Muscle layer of colon (tissue), 2 donors: ENCODE results near the gene LPP.

Experiments used
- H3K27ac ChIP-seq: one replicate; pipeline ENCODE4 v1.7.0; 2013; ENCODE audit warnings: low read depth, mild to moderate bottlenecking, low read length, moderate library complexity
- H3K27me3 ChIP-seq, 2 donors: one replicate each; pipeline ENCODE4 v1.7.0; 2013; ENCODE audit warnings: low read length in 2 of 2, mild to moderate bottlenecking in 2 of 2; ENCODE audit not compliant: insufficient read depth in 2 of 2, control insufficient read depth in 1 of 2
- H3K36me3 ChIP-seq: one replicate; pipeline ENCODE4 v1.7.0; 2013; ENCODE audit warnings: mild to moderate bottlenecking, low read length; ENCODE audit not compliant: insufficient read depth
- H3K4me1 ChIP-seq: one replicate; pipeline ENCODE4 v1.7.0; 2013; ENCODE audit warnings: mild to moderate bottlenecking, low read length; ENCODE audit not compliant: insufficient read depth
- H3K4me3 ChIP-seq, 2 donors: one replicate each; pipeline ENCODE4 v1.7.0; 2013; ENCODE audit warnings: low read length in 2 of 2, low read depth in 1 of 2, mild to moderate bottlenecking in 1 of 2, moderate library complexity in 1 of 2
- H3K9ac ChIP-seq: one replicate; pipeline ENCODE4 v1.7.0; 2013; ENCODE audit warnings: low read length
- H3K9me3 ChIP-seq: one replicate; pipeline ENCODE4 v1.7.0; 2013; ENCODE audit warnings: mild to moderate bottlenecking, low read length
- donor health status: abdominal sarcoma.
- donor health status: Adenocarcinoma of cecum.

The LPP gene

GRCh38 chr3:188788621-188789081, 634.7 kb downstream of the LPP start:
- Histone ChIP-seq H3K9me3 (no peaks in the 10 kb centered on the region), H3K9ac (no peak overlapping the region)

GRCh38 chr3:188789251-188789650, 635.3 kb downstream of the LPP start:
- Histone ChIP-seq H3K9me3 (no peaks in the 10 kb centered on the region), H3K36me3 (peaks cover 5% of the 10 kb centered on the region), H3K4me3 (no peak overlapping the region), H3K27ac (no peak overlapping the region), H3K9ac (no peak overlapping the region), H3K27me3 (no peaks in the 10 kb centered on the region), H3K4me1 (peaks cover 21% of the 10 kb centered on the region)

More at GRCh38 chr3:188788621-188789081, 634.7 kb downstream of the LPP start:
- Histone ChIP-seq H3K36me3 (peaks cover 5% of the 10 kb centered on the region), H3K27me3 (no peaks in the 10 kb centered on the region), H3K27ac (no peak overlapping the region), H3K4me1 (peaks cover 21% of the 10 kb centered on the region), H3K4me3 (no peak overlapping the region)

GRCh38 chr3:188791311-188791710, 637.4 kb downstream of the LPP start:
- Histone ChIP-seq H3K27me3 (no peaks in the 10 kb centered on the region), H3K4me3 (no peak overlapping the region), H3K4me1 (peaks cover 21% of the 10 kb centered on the region), H3K27ac (no peak overlapping the region), H3K9me3 (no peaks in the 10 kb centered on the region), H3K9ac (no peak overlapping the region), H3K36me3 (peaks cover 5% of the 10 kb centered on the region)

GRCh38 chr3:188792793-188793192, 638.8 kb downstream of the LPP start:
- no peak overlapping the region for H3K4me3 ChIP-seq
- no peaks in the 10 kb centered on the region for H3K9me3 ChIP-seq
- no peak overlapping the region for H3K9ac ChIP-seq
- H3K27me3 ChIP-seq, result no peaks in the 10 kb centered on the region
- H3K4me1 ChIP-seq, result peaks cover 20% of the 10 kb centered on the region
- no peak overlapping the region for H3K27ac ChIP-seq
- peaks cover 5% of the 10 kb centered on the region for H3K36me3 ChIP-seq

GRCh38 chr3:188796122-188796631, 642.2 kb downstream of the LPP start:
- H3K27ac ChIP-seq, result no peak overlapping the region
- peaks cover 27% of the 10 kb centered on the region for H3K4me1 ChIP-seq
- no peaks in the 10 kb centered on the region for H3K9me3 ChIP-seq
- H3K9ac ChIP-seq, result no peak overlapping the region
- H3K4me3 ChIP-seq, result no peak overlapping the region
- peaks cover 5% of the 10 kb centered on the region for H3K36me3 ChIP-seq
- no peaks in the 10 kb centered on the region for H3K27me3 ChIP-seq

GRCh38 chr3:188797045-188797444, 643.1 kb downstream of the LPP start:
- Histone ChIP-seq H3K9me3 (no peaks in the 10 kb centered on the region), H3K9ac (no peak overlapping the region), H3K27me3 (no peaks in the 10 kb centered on the region), H3K4me1 (peaks cover 27% of the 10 kb centered on the region), H3K36me3 (peaks cover 3% of the 10 kb centered on the region), H3K4me3 (no peak overlapping the region), H3K27ac (no peak overlapping the region)

- H3K36me3 ChIP-seq, result no peaks in the 10 kb centered on the region
These were observed 644.7 kb downstream of the LPP start for GRCh38 chr3:188798556-188799145.

GRCh38 chr3:188801393-188801792, 647.4 kb downstream of the LPP start:
- no peak overlapping the region for H3K4me3 ChIP-seq
- no peak overlapping the region for H3K9ac ChIP-seq
- no peaks in the 10 kb centered on the region for H3K9me3 ChIP-seq
- H3K27ac ChIP-seq, result no peak overlapping the region
- no peaks in the 10 kb centered on the region for H3K27me3 ChIP-seq
- peaks cover 27% of the 10 kb centered on the region for H3K4me1 ChIP-seq
- no peaks in the 10 kb centered on the region for H3K36me3 ChIP-seq

More at GRCh38 chr3:188798556-188799145, 644.7 kb downstream of the LPP start:
- H3K4me3 ChIP-seq, result no peak overlapping the region
- no peaks in the 10 kb centered on the region for H3K27me3 ChIP-seq
- no peaks in the 10 kb centered on the region for H3K9me3 ChIP-seq
- H3K4me1 ChIP-seq, result peaks cover 27% of the 10 kb centered on the region
- no peak overlapping the region for H3K9ac ChIP-seq
- peak overlapping the region; percentile 12 for H3K27ac ChIP-seq

GRCh38 chr3:188802645-188803044, 648.7 kb downstream of the LPP start:
- no peaks in the 10 kb centered on the region for H3K27me3 ChIP-seq
- H3K9me3 ChIP-seq, result no peaks in the 10 kb centered on the region
- H3K4me1 ChIP-seq, result peaks cover 23% of the 10 kb centered on the region
- no peak overlapping the region for H3K27ac ChIP-seq
- H3K4me3 ChIP-seq, result no peak overlapping the region
- no peaks in the 10 kb centered on the region for H3K36me3 ChIP-seq
- H3K9ac ChIP-seq, result no peak overlapping the region

GRCh38 chr3:188807006-188807405, 653.0 kb downstream of the LPP start:
- Histone ChIP-seq H3K9me3 (no peaks in the 10 kb centered on the region), H3K36me3 (no peaks in the 10 kb centered on the region), H3K4me1 (no peaks in the 10 kb centered on the region), H3K4me3 (no peak overlapping the region), H3K27ac (no peak overlapping the region), H3K27me3 (no peaks in the 10 kb centered on the region), H3K9ac (no peak overlapping the region)

GRCh38 chr3:188812198-188812597, 658.2 kb downstream of the LPP start:
- no peaks in the 10 kb centered on the region for H3K9me3 ChIP-seq
- H3K9ac ChIP-seq, result no peak overlapping the region
- no peaks in the 10 kb centered on the region for H3K27me3 ChIP-seq
- no peaks in the 10 kb centered on the region for H3K36me3 ChIP-seq
- no peak overlapping the region for H3K4me3 ChIP-seq
- H3K27ac ChIP-seq, result no peak overlapping the region
- H3K4me1 ChIP-seq, result peaks cover 4% of the 10 kb centered on the region

GRCh38 chr3:188814581-188814980, 660.6 kb downstream of the LPP start:
- Histone ChIP-seq H3K9ac (no peak overlapping the region), H3K27me3 (no peaks in the 10 kb centered on the region)

More at GRCh38 chr3:188814581-188814980, 660.6 kb downstream of the LPP start:
- Histone ChIP-seq H3K36me3 (no peaks in the 10 kb centered on the region), H3K9me3 (no peaks in the 10 kb centered on the region), H3K4me3 (no peak overlapping the region), H3K27ac (no peak overlapping the region), H3K4me1 (peaks cover 16% of the 10 kb centered on the region)
